Bronchial epithelial cell (primary cell): ENCODE measurements around the gene SEMA6C. TPM values are rescaled to one million over a fixed set of nuclear protein-coding genes. Genes with fewer than 3 reads are reported as not detected.

Experiments
- DNase-seq: peaks from one replicate; pipeline ENCODE4 v3.0.0-alpha.2; 2010; ENCODE audit warnings: low read depth
- FAIRE-seq: peaks from 2 replicates; lab custom pipeline; 2011; peaks lifted over from hg19 to GRCh38; lab: Jason Lieb, UNC
- H3K27me3 ChIP-seq: 2 replicates; pipeline ENCODE4 v1.5.1; 2011; ENCODE audit warnings: low read length; ENCODE audit not compliant: control insufficient read depth, insufficient read depth
- H3K36me3 ChIP-seq: 2 replicates; pipeline ENCODE4 v1.5.1; 2011; ENCODE audit warnings: low read length; ENCODE audit not compliant: control insufficient read depth, insufficient read depth
- H3K4me3 ChIP-seq: 2 replicates; pipeline ENCODE4 v1.5.1; 2011; ENCODE audit warnings: mild to moderate bottlenecking, low read depth, low read length, control low read depth
- CTCF ChIP-seq: IDR thresholded peaks from 2 replicates; pipeline ENCODE4 v1.5.1; 2011; ENCODE audit warnings: mild to moderate bottlenecking, moderate library complexity, low read length, control low read depth, inconsistent platforms; ENCODE audit not compliant: insufficient read depth, severe bottlenecking
- total RNA-seq: library from RNA; depleted of rRNA; stranded (reverse); fragments of >200 nt; gene quantifications from 2 replicates; pipeline ENCODE4 v1.2.1, GENCODE V29; 2014

SEMA6C gene
- total RNA-seq, 1 donor from 2014 or later: 0.53 TPM

- Histone ChIP-seq H3K36me3 (no peaks in the 10 kb centered on the region), H3K4me3 (no peak overlapping the region), H3K27me3 (no peaks in the 10 kb centered on the region)
- TF ChIP-seq CTCF: no peak
- no peak for FAIRE-seq
- no peak for DNase-seq
These were observed 14.0 kb downstream of the SEMA6C start for GRCh38 chr1:151132335-151133017.

DNA sequence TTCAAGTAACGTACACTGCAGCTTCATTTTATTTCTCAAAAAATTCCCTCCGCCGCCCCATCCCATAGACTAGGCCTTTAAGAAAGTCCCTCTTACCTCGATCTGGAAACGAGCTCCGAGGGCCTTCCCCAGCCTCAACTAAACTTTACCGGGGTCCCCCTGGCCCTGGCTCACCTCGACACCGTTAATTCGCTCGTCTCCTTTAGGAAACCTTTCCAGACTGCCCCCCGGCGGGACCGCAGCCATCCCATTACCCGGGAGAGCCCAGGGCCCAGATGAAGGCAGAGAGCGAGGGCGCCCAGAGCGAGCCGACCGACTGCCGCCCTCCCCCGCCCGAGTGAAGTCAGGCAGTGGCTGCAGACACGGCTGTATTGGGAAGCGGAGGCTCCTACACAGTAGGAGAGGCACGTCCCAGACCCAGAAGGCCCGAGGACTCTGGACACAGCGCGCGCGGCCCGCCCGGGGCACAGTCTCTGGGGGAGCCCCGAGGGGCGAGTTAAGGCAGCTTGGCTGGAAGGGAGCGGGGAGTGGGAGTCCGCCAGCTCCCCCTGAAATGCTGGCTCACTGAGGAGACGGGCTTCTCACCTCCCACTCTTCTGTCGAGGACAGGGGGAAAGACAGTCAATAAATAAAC is 14.6 kb downstream of the SEMA6C start:
- no peaks in the 10 kb centered on the region for H3K27me3 ChIP-seq
- TF ChIP-seq CTCF: no peak

GRCh38 chr1:151130987-151131586 is 15.3 kb downstream of the SEMA6C start:
- peak; percentile 87 for DNase-seq
- no peaks in the 10 kb centered on the region for H3K36me3 ChIP-seq
- no peak for FAIRE-seq
- H3K27me3 ChIP-seq: no peaks in the 10 kb centered on the region
- no peak for TF ChIP-seq CTCF
- peak overlapping the region; percentile 40 for H3K4me3 ChIP-seq

More for the DNA sequence above, 14.6 kb downstream of the SEMA6C start:
- DNase-seq: no peak
- FAIRE-seq: no peak
- Histone ChIP-seq H3K36me3 (no peaks in the 10 kb centered on the region), H3K4me3 (peak overlapping the region; percentile 40)

- FAIRE-seq (no peak), DNase-seq (no peak)
- no peak for TF ChIP-seq CTCF
- Histone ChIP-seq H3K4me3 (no peak overlapping the region), H3K27me3 (no peaks in the 10 kb centered on the region), H3K36me3 (no peaks in the 10 kb centered on the region)
These were observed 17.6 kb downstream of the SEMA6C start for GRCh38 chr1:151128800-151129199.

DNA sequence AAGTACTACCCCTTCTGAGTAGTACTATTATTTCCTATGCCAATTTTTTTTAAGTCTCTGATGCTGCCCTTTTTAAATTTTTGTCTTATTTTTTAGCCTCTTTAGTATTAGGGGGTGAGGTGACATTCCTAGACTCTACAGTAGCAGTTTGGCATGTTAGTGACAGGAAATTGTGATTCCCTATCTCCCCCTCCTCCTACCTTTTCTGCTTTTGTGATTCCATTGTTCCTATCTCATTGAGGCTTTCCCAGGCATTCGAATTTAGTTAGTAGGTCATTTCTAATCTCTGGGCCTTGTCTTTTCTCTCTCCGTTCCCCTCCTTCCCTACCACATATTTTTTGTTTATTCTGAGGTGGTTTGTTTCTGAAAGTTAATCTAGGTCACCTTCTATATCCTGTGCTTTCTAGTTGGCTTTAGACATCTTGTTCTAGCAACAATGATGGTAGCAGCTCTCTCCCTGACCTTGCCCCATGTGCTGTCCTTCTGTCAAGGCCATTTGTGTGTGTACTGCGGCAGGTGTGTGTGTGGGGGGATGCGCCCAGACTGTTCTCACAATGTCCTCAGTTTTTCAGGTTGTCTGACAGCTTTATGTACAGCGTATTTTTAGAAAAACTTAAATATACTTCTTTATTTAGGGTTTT is 21.5 kb downstream of the SEMA6C start:
- H3K27me3 ChIP-seq: no peaks in the 10 kb centered on the region
- no peak for FAIRE-seq
- DNase-seq: no peak
- no peak overlapping the region for H3K4me3 ChIP-seq
- no peaks in the 10 kb centered on the region for H3K36me3 ChIP-seq
- no peak for TF ChIP-seq CTCF
